Measurements from ENCODE around the gene OR13C5. TPM values are rescaled to one million over a fixed set of nuclear protein-coding genes. Genes with fewer than 3 reads are reported as not detected.

The OR13C5 gene
- total RNA-seq, 1 experiment from 2014 or later = not detected

DNA sequence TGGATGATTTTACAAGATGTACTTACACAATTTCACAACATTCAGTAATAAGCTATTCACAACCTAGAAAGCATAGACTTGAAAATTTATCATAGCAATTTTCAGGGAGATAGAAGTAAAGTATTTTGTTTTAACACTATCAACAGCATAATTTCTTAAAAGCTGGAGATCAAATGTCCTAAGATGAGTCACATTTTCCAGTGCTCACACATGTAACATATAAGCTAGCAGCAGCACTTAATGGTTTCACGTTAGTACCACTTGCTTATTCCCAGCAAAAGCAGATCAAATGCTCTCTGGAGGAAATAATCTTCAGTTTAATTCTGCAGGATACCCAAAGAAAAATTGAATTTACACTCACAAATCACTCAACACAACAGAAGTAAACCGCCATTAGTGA, 23.8 kb downstream of the OR13C5 start (continued):
- TF ChIP-seq, protein P1, sequence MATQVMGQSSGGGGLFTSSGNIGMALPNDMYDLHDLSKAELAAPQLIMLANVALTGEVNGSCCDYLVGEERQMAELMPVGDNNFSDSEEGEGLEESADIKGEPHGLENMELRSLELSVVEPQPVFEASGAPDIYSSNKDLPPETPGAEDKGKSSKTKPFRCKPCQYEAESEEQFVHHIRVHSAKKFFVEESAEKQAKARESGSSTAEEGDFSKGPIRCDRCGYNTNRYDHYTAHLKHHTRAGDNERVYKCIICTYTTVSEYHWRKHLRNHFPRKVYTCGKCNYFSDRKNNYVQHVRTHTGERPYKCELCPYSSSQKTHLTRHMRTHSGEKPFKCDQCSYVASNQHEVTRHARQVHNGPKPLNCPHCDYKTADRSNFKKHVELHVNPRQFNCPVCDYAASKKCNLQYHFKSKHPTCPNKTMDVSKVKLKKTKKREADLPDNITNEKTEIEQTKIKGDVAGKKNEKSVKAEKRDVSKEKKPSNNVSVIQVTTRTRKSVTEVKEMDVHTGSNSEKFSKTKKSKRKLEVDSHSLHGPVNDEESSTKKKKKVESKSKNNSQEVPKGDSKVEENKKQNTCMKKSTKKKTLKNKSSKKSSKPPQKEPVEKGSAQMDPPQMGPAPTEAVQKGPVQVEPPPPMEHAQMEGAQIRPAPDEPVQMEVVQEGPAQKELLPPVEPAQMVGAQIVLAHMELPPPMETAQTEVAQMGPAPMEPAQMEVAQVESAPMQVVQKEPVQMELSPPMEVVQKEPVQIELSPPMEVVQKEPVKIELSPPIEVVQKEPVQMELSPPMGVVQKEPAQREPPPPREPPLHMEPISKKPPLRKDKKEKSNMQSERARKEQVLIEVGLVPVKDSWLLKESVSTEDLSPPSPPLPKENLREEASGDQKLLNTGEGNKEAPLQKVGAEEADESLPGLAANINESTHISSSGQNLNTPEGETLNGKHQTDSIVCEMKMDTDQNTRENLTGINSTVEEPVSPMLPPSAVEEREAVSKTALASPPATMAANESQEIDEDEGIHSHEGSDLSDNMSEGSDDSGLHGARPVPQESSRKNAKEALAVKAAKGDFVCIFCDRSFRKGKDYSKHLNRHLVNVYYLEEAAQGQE (IDR thresholded peaks at IDR 0.05; ENCODE audit: low read depth) = no peak
- TF ChIP-seq SIN3A (IDR thresholded peaks at IDR 0.05; ENCODE audit: low read depth) = no peak

DNA sequence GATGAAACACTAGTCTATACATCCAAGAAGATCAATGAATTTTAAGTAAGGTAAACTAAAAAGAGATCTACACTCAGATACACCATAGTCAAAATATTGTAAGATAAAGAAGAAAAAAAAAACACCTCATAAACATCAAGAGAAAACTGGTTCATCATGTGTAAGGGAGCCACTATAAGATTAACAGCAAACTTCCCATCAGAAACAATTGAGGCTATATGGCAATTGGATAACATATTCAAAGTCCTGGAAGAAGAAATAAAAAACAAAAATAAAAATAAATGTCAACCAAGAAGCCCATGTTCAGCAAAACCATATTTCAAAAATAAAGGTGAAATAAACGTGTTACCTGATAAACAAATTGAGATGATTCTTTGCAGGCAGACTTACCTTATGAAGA, 26.6 kb downstream of the OR13C5 start:
- RAD21 ChIA-PET (ENCODE audit: low non-redundant PET in 1 of 2, low total read pairs in 2 of 2, uncharacterized antibody in 2 of 2, unreplicated experiment in 2 of 2) = no interaction called here
- DNase-seq (ENCODE audit: low read depth, low spot score) (no peak), ATAC-seq (no peak)
- Histone ChIP-seq H3K27me3 (ENCODE audit: insufficient read depth, low read length) (no peaks in the 10 kb centered on the region), H3K36me3 (ENCODE audit: control insufficient read depth in 1 of 2, insufficient read depth in 2 of 2, low read length in 2 of 2) (no peaks in the 10 kb centered on the region), H4K20me1 (ENCODE audit: insufficient read depth) (no peaks in the 10 kb centered on the region), H3K4me1 (ENCODE audit: control insufficient read depth in 1 of 2, insufficient read depth in 2 of 2, low read length in 2 of 2) (no peaks in the 10 kb centered on the region), H3K4me2 (ENCODE audit: low read length) (no peak overlapping the region), H3K9ac (ENCODE audit: low read length) (no peak overlapping the region), H3K4me3 (replicated peaks in 1 of 2; ENCODE audit: low read depth in 1 of 2, low read length in 2 of 2) (no peak overlapping the region), H3K27ac (ENCODE audit: low read depth, low read length) (no peak overlapping the region), H3K79me2 (ENCODE audit: insufficient read depth, low read length) (no peaks in the 10 kb centered on the region), H3K9me3 (ENCODE audit: control insufficient read depth in 1 of 2, insufficient read depth in 1 of 2, low read depth in 1 of 2, low read length in 2 of 2) (no peaks in the 10 kb centered on the region), H2AFZ (ENCODE audit: low read depth, low read length, poor library complexity, severe bottlenecking) (no peak overlapping the region), H3K9me2 (ENCODE audit: insufficient read depth) (no peaks in the 10 kb centered on the region)
- intact Hi-C loops (cut with micrococcal nuclease) = no loop called here
- CTCF ChIA-PET = no interaction called here
- no TSS peak for BruUV-seq (replicated peaks)
- POLR2A ChIA-PET = no interaction called here
- TF ChIP-seq JUND (IDR thresholded peaks at IDR 0.05) = no peak
- TF ChIP-seq CBX3 (IDR thresholded peaks at IDR 0.05; ENCODE audit: low read depth) = no peak
- no peak for TF ChIP-seq SIN3A (IDR thresholded peaks at IDR 0.05; ENCODE audit: low read depth)
- no peak for TF ChIP-seq YY1 (IDR thresholded peaks at IDR 0.05; ENCODE audit: extremely low read depth, insufficient replicate concordance, low read depth, low read length)
- no peak for TF ChIP-seq ELF1 (IDR thresholded peaks at IDR 0.05; ENCODE audit: borderline replicate concordance, low read depth)
- no peak for TF ChIP-seq ZFX (IDR thresholded peaks at IDR 0.05)
- no peak for TF ChIP-seq EZH2 (IDR thresholded peaks at IDR 0.05)
- TF ChIP-seq, protein P2, sequence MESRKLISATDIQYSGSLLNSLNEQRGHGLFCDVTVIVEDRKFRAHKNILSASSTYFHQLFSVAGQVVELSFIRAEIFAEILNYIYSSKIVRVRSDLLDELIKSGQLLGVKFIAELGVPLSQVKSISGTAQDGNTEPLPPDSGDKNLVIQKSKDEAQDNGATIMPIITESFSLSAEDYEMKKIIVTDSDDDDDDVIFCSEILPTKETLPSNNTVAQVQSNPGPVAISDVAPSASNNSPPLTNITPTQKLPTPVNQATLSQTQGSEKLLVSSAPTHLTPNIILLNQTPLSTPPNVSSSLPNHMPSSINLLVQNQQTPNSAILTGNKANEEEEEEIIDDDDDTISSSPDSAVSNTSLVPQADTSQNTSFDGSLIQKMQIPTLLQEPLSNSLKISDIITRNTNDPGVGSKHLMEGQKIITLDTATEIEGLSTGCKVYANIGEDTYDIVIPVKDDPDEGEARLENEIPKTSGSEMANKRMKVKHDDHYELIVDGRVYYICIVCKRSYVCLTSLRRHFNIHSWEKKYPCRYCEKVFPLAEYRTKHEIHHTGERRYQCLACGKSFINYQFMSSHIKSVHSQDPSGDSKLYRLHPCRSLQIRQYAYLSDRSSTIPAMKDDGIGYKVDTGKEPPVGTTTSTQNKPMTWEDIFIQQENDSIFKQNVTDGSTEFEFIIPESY (IDR thresholded peaks at IDR 0.05; ENCODE audit: extremely low read depth, insufficient replicate concordance, low read length) = no peak
- TF ChIP-seq, protein P3, sequence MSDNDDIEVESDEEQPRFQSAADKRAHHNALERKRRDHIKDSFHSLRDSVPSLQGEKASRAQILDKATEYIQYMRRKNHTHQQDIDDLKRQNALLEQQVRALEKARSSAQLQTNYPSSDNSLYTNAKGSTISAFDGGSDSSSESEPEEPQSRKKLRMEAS (IDR thresholded peaks at IDR 0.05) = no peak
- no peak for TF ChIP-seq EZH2phosphoT487 (IDR thresholded peaks at IDR 0.05; ENCODE audit: borderline replicate concordance)
- no peak for TF ChIP-seq EGR1 (IDR thresholded peaks at IDR 0.05; ENCODE audit: low read depth)
- no peak for TF ChIP-seq ZNF274 (IDR thresholded peaks at IDR 0.05; ENCODE audit: low read depth, low read length)
